Measurements from ENCODE around the gene P3H1. TPM values are rescaled to one million over a fixed set of nuclear protein-coding genes. Genes with fewer than 3 reads are reported as not detected.

Gene P3H1
- total RNA-seq, 2 donors from 2014 or later, result 42.9 to 47.6 TPM

GRCh38 chr1:42698081-42698813 is 68.6 kb downstream of the P3H1 start:
- no peak for DNase-seq (ENCODE audit: low spot score)
- Histone ChIP-seq H3K27ac (no peak overlapping the region), H3K9me3 (no peaks in the 10 kb centered on the region), H3K36me3 (peaks cover 39% of the 10 kb centered on the region), H3K4me3 (no peak overlapping the region), H3K4me1 (ENCODE audit: control insufficient read depth in 1 of 2, low read depth in 2 of 2) (peaks cover 0 to 4% of the 10 kb centered on the region in 2 donors), H3K27me3 (replicated peaks; ENCODE audit: insufficient read depth) (no peaks in the 10 kb centered on the region)
- no peak for ATAC-seq (ENCODE audit: insufficient number of reproducible peaks, low FRiP score, low read depth)
- TF ChIP-seq CTCF (IDR thresholded peaks at IDR 0.05), result no peak

Other genes with a start within 250 kb of the P3H1 start
- 10 to 100 TPM; 12.0 to 38.0 TPM for gene PPIH, start 108.6 kb downstream of the P3H1 start, total RNA-seq
- gene YBX1, start 84.6 kb downstream of the P3H1 start, total RNA-seq, result 100 to 1,000 TPM; 301 to 392 TPM
- gene CLDN19, start 26.8 kb downstream of the P3H1 start, total RNA-seq, result under 1 TPM; 0.14 to 0.49 TPM
- gene C1orf50, start 221 bp upstream of the P3H1 start, total RNA-seq, result 1 to 10 TPM; 4.1 to 4.3 TPM
- gene TMEM269, start 18.0 kb upstream of the P3H1 start, total RNA-seq, result under 1 TPM; 0.27 to 0.35 TPM
- 10 to 100 TPM in 1 of 2 donors, 1 to 10 TPM in 1; 7.0 to 18.0 TPM for gene ERMAP, start 50.1 kb upstream of the P3H1 start, total RNA-seq
- gene SVBP, start 50.4 kb upstream of the P3H1 start, total RNA-seq, result 10 to 100 TPM; 10.2 to 20.9 TPM
- 10 to 100 TPM in 1 of 2 donors, 1 to 10 TPM in 1; 4.4 to 19.8 TPM for gene ZNF691, start 79.6 kb upstream of the P3H1 start, total RNA-seq
- 100 to 1,000 TPM; 119 to 147 TPM for gene SLC2A1, start 191.8 kb upstream of the P3H1 start, total RNA-seq

All from thoracic aorta (tissue), 2 donors.